Right lobe of liver (tissue), 6 donors: Measurements from ENCODE around the gene USP7. TPM values are rescaled to one million over a fixed set of nuclear protein-coding genes. Genes with fewer than 3 reads are reported as not detected.

Experiments
- ATAC-seq, 4 donors: fragments of 200-7000 bp; cut with Tn5 transposase; one replicate each; pipeline ENCODE4 v1.9.1; 2020; ENCODE audit warnings: mild to moderate bottlenecking in 4 of 4, moderate library complexity in 4 of 4
- DNase-seq, 3 donors: peaks; one replicate each; pipeline ENCODE4 v3.0.0-alpha.2; 2020
- H3K27ac ChIP-seq, 3 donors: fragments of 200-600 bp; one replicate each; pipeline ENCODE4 v1.8.0; 2022
- H3K27me3 ChIP-seq, 2 donors: fragments of 200-600 bp; one replicate each; pipeline ENCODE4 v1.8.0; 2022
- H3K36me3 ChIP-seq, 4 donors: fragments of 200-600 bp; sonication (generic) in 1 of 4; one replicate each; pipeline versions ENCODE4 v1.5.1 to v1.8.0; 2017 to 2022; ENCODE audit warnings: control low read depth in 1 of 4
- H3K4me1 ChIP-seq, 4 donors: fragments of 200-600 bp; sonication (generic) in 1 of 4; one replicate each; pipeline versions ENCODE4 v1.5.1 to v1.8.0; 2017 to 2022; ENCODE audit warnings: control low read depth in 1 of 4
- H3K4me3 ChIP-seq, 3 donors: fragments of 200-600 bp; one replicate each; pipeline ENCODE4 v1.8.0; 2022
- H3K9me3 ChIP-seq, 4 donors: fragments of 200-600 bp; sonication (generic) in 1 of 4; one replicate each; pipeline versions ENCODE4 v1.5.1 to v1.8.0; 2017 to 2022; ENCODE audit warnings: control low read depth in 1 of 4
- POLR2A ChIP-seq: fragments of 450-650 bp; IDR thresholded peaks from one replicate; pipeline ENCODE4 v1.6.1; 2017; ENCODE audit warnings: antibody characterized with exemption, mild to moderate bottlenecking
- WGBS: methylation state at CpG from one replicate; pipeline ENCODE4 v1.1.6; 2018; ENCODE audit warnings: low coverage, low lambda C conversion rate; ENCODE audit not compliant: insufficient coverage; ENCODE audit errors: missing lambda C conversion rate; 5-methylcytosine and 5-hydroxymethylcytosine counted together
- intact Hi-C, 2 donors: fragments of 100-400 bp; cut with DNase I; formaldehyde crosslinking; loops; one replicate each; pipeline versions ENCODE4 v1.11.2 to v1.14.1; 2022
- total RNA-seq, 6 experiments: library from RNA; depleted of rRNA in 2 of 6; stranded (reverse); fragments of >200 nt in 2 of 6; fragmentation: NEBNext Ultra II Directional in 3 of 6; extraction: Animal tissue kit (Norgen Biotek cat#: 25700) in 3 of 6; gene quantifications; one replicate each; pipeline versions ENCODE4 v1.1.0 to v1.2.4, GENCODE V29; 2016 to 2023
- TF ChIP-seq, protein P1 (sequence below), 4 donors: fragments of 200-600 bp in 3 of 4; fragments of 450-650 bp in 1 of 4; IDR thresholded peaks; one replicate each; pipeline versions ENCODE4 v1.5.1 to v1.8.0; 2016 to 2022; ENCODE audit warnings: antibody characterized with exemption in 4 of 4, mild to moderate bottlenecking in 2 of 4
- donor health status: DM: no; HTN: yes; CAD: no.
- donor health status: DM: no; HTN: no; CAD: no.
- donor health status: DM: no; HTN: no; CAD: no.
- donor health status: DM: no; HTN: yes; CAD: no.
- donor health status: DM: no; HTN: yes; CAD: no.

USP7 gene
- total RNA-seq, 6 experiments from 2014 or later, result 46.8 to 55.8 (median 49.1) TPM

DNA sequence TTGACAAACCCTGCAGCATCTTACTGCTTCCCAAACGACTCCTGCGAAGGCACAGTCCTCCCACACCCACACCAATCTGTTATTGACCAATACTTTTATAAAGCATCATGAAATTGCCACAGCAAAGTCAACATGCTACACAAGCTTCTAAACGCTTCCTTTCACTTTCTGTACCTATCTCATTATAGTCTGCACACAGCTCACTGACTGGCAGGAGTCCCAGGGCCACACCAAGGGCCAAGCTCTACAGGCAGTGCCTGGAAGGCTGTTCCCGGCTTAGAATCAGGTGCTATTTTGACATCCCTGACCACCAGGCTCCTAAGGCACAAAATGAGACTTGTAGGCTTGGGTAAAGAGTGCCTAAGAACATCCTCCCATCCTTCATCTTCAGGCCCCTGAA lies 39.5 kb downstream of the USP7 start:
- Histone ChIP-seq H3K27me3 (no peaks in the 10 kb centered on the region), H3K9me3 (no peaks in the 10 kb centered on the region), H3K4me1 (peaks cover 0 to 15% (median 8%) of the 10 kb centered on the region in 4 donors), H3K27ac (no peak overlapping the region), H3K36me3 (peaks cover 0 to 47% (median 18%) of the 10 kb centered on the region in 4 donors), H3K4me3 (no peak overlapping the region)
- intact Hi-C loops, result no loop called here
- no peak for TF ChIP-seq POLR2A
- TF ChIP-seq, protein P1, sequence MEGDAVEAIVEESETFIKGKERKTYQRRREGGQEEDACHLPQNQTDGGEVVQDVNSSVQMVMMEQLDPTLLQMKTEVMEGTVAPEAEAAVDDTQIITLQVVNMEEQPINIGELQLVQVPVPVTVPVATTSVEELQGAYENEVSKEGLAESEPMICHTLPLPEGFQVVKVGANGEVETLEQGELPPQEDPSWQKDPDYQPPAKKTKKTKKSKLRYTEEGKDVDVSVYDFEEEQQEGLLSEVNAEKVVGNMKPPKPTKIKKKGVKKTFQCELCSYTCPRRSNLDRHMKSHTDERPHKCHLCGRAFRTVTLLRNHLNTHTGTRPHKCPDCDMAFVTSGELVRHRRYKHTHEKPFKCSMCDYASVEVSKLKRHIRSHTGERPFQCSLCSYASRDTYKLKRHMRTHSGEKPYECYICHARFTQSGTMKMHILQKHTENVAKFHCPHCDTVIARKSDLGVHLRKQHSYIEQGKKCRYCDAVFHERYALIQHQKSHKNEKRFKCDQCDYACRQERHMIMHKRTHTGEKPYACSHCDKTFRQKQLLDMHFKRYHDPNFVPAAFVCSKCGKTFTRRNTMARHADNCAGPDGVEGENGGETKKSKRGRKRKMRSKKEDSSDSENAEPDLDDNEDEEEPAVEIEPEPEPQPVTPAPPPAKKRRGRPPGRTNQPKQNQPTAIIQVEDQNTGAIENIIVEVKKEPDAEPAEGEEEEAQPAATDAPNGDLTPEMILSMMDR (IDR thresholded peaks at IDR 0.05), result no peak
- 15% methylated on average over 4 of the region's 4 CpGs for WGBS
- DNase-seq (peak; percentile 88 to 92 (median 90)), ATAC-seq (peak; percentile 98 to 99 (median 98))

DNA sequence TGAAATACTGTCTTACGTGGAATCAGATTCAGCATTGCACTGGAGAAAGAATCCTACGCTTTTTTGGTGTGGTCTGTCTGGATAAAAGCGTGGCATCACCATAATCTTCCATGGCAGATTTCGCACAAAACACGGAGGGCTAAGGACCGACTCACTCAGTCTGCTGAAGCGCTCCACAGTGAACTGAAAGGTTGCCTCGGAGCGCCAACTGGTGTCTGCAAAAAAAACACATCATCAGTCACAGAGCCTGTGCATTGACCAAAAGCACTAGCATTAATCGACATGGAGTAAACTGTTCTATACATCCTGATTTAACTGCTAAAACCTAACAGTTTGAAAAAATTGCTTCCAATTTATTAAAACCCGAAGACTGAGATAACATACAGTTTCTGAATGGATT lies 40.5 kb downstream of the USP7 start:
- Histone ChIP-seq H3K4me3 (no peak overlapping the region), H3K27ac (no peak overlapping the region), H3K27me3 (no peaks in the 10 kb centered on the region), H3K36me3 (peaks cover 0 to 50% (median 20%) of the 10 kb centered on the region in 4 donors), H3K4me1 (peaks cover 0 to 15% (median 8%) of the 10 kb centered on the region in 4 donors), H3K9me3 (no peaks in the 10 kb centered on the region)
- DNase-seq, result no peak
- intact Hi-C loops, result no loop called here
- 82% methylated on average over 9 of the region's 11 CpGs for WGBS
- TF ChIP-seq, protein P1 (IDR thresholded peaks at IDR 0.05), result no peak
- no peak for ATAC-seq

DNA sequence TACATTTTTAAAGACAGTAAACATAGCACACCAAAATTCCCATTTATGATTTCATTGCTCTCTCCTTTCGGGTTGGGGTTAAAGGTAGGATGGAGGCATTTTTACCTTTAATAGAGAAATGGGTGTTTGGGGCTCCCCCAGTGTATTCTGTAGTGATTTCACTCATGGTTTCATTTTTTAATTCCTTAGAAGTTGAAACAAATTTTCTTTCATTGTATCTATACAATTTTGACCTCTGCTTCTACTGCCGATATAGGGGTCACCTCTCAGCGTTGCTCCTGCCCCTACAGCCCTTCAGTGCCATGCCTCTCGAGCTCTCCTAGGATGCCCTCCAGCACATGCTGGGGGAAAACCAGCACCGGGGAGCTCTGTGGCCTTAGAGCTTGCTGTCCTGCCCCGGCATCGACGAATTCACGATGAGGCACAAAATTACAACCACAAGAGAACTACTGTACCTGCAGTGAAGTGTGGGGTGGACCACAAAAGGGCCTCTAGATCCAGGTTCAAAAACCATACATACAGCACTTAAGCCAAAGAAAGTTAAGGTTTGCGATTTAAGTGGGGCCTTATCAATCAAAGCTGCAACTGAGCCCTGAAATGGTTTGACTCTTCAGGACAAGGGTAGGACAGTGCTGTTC lies 42.2 kb downstream of the USP7 start:
- H3K36me3 ChIP-seq, result peaks cover 0 to 68% (median 21%) of the 10 kb centered on the region in 4 donors
- no peak for ATAC-seq
- TF ChIP-seq POLR2A, result no peak
- TF ChIP-seq, protein P1 (IDR thresholded peaks at IDR 0.05), result no peak
- no peak for DNase-seq
- H3K9me3 ChIP-seq, result no peaks in the 10 kb centered on the region
- H3K27ac ChIP-seq, result no peak overlapping the region
- peaks cover 0 to 15% (median 8%) of the 10 kb centered on the region in 4 donors for H3K4me1 ChIP-seq
- H3K27me3 ChIP-seq, result no peaks in the 10 kb centered on the region
- intact Hi-C loops, result no loop called here
- no peak overlapping the region for H3K4me3 ChIP-seq
- 93% methylated on average over 5 of the region's 10 CpGs for WGBS

DNA sequence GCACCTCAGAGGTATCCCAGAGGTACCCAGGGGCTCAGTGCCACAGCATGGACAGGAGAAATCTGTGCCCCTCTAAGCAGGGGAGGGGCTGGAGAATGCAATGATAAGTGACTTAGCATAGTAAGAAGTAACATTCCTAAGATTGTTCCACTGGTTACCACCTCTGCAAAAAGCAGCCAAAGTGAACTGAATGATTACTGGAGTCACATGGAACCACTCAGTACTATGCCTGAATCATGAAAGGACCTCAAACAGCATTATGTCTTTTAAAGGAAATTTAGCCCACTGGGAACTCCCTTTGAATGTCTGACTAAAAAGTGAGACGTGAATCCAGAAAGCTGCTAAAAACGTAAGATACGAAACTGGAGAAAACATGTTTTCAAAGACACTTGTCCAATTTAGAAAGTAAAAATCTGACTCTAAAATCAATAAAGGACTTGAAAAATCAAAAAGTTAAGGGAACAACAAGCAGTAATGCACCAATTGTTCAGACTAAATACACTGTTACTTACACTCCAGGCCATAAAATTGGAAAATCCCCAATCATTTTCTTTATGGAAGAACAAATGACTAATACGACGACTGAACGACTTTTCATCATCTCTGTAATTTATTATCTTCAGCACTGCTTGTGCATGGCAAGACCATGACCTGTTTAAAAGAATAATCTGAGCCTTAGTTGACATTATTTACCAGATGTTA lies 42.9 kb downstream of the USP7 start:
- Histone ChIP-seq H3K27me3 (no peaks in the 10 kb centered on the region), H3K9me3 (no peaks in the 10 kb centered on the region), H3K4me3 (no peak overlapping the region), H3K27ac (no peak overlapping the region), H3K36me3 (peaks cover 0 to 74% (median 23%) of the 10 kb centered on the region in 4 donors), H3K4me1 (peaks cover 0 to 15% (median 8%) of the 10 kb centered on the region in 4 donors)
- WGBS, result 90% methylated on average over 6 of the region's 6 CpGs
- intact Hi-C loops, result no loop called here
- ATAC-seq (no peak), DNase-seq (no peak)
- no peak for TF ChIP-seq POLR2A
- TF ChIP-seq, protein P1 (IDR thresholded peaks at IDR 0.05), result no peak
